Measurements from ENCODE around the gene GORASP2. TPM values are rescaled to one million over a fixed set of nuclear protein-coding genes. Genes with fewer than 3 reads are reported as not detected.

The GORASP2 gene
- polyA plus RNA-seq, 3 donors = 34.5 to 51.2 (median 46.5) TPM

DNA sequence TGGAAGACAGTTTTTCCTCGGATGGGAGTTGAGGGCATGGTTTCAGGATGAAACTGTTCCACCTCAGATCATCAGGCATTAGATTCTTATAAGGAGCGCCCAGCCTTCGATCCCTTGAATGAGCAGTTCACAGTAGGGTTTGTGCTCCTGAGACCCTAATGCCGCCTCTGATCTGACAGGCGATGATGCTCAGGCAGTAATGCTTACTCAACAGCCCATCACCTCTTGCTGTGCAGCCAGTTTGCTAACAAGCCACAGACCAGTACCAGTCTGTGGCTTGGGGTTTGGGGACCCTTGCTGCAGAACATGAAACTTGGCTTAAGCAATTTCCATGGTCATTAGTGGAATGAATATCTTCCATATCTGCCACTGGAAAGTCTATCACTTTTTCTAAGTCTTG lies 56.4 kb downstream of the GORASP2 start:
- Histone ChIP-seq H3K27ac (ENCODE audit: low read depth in 1 of 2, low read length in 2 of 2) (no peak overlapping the region), H3K79me2 (ENCODE audit: insufficient read depth, low read length) (no peaks in the 10 kb centered on the region), H2AFZ (ENCODE audit: insufficient read depth, low read depth, low read length, poor library complexity, severe bottlenecking) (no peak overlapping the region), H3K36me3 (replicated peaks in 1 of 2; ENCODE audit: control insufficient read depth in 1 of 2, insufficient read depth in 2 of 2, low read length in 2 of 2) (peaks cover 0 to 17% of the 10 kb centered on the region in 2 donors), H3K4me3 (replicated peaks in 1 of 3; ENCODE audit: low read depth in 2 of 3, low read length in 3 of 3) (no peak overlapping the region), H3K9ac (ENCODE audit: insufficient read depth, low read length, poor library complexity, severe bottlenecking) (no peak overlapping the region), H3K27me3 (ENCODE audit: control insufficient read depth in 2 of 2, insufficient read depth in 2 of 2, low read length in 2 of 2) (no peaks in the 10 kb centered on the region), H3K4me2 (replicated peaks; ENCODE audit: extremely low read depth, low read length, poor library complexity, severe bottlenecking) (no peak overlapping the region), H4K20me1 (ENCODE audit: insufficient read depth, low read length) (no peaks in the 10 kb centered on the region), H3K4me1 (ENCODE audit: control insufficient read depth in 1 of 2, insufficient read depth in 2 of 2, low read length in 2 of 2) (no peaks in the 10 kb centered on the region), H3K9me3 (replicated peaks in 1 of 2; ENCODE audit: control insufficient read depth in 1 of 2, insufficient read depth in 1 of 2, low read length in 2 of 2) (no peaks in the 10 kb centered on the region)
- Mint-ChIP-seq H3K4me3 (no peak overlapping the region), H3K27me3 (ENCODE audit: low read depth in 3 of 3) (peaks cover 5 to 11% (median 7%) of the 10 kb centered on the region in 3 donors), H3K9me3 (peaks cover 0 to 1% (median 0%) of the 10 kb centered on the region in 7 donors), H3K36me3 (peaks cover 8 to 26% of the 10 kb centered on the region in 2 donors), H3K27ac (no peak overlapping the region), H3K4me1 (no peaks in the 10 kb centered on the region)
- TF ChIP-seq, protein P1, sequence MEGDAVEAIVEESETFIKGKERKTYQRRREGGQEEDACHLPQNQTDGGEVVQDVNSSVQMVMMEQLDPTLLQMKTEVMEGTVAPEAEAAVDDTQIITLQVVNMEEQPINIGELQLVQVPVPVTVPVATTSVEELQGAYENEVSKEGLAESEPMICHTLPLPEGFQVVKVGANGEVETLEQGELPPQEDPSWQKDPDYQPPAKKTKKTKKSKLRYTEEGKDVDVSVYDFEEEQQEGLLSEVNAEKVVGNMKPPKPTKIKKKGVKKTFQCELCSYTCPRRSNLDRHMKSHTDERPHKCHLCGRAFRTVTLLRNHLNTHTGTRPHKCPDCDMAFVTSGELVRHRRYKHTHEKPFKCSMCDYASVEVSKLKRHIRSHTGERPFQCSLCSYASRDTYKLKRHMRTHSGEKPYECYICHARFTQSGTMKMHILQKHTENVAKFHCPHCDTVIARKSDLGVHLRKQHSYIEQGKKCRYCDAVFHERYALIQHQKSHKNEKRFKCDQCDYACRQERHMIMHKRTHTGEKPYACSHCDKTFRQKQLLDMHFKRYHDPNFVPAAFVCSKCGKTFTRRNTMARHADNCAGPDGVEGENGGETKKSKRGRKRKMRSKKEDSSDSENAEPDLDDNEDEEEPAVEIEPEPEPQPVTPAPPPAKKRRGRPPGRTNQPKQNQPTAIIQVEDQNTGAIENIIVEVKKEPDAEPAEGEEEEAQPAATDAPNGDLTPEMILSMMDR (IDR thresholded peaks at IDR 0.05) = no peak
- intact Hi-C loops (cut with micrococcal nuclease) = no loop called here
- DNase-seq = no peak
- 98% methylated on average over 4 of the region's 5 CpGs for WGBS (ENCODE audit: insufficient coverage)

GRCh38 chr2:170986566-170987258 lies 57.7 kb downstream of the GORASP2 start:
- TF ChIP-seq, protein P1 (IDR thresholded peaks at IDR 0.05) = no peak
- peaks cover 5 to 7% (median 5%) of the 10 kb centered on the region in 3 donors for H3K27me3 Mint-ChIP-seq (ENCODE audit: low read depth in 3 of 3)
- intact Hi-C loops (cut with micrococcal nuclease) = no loop called here
- H3K4me2 ChIP-seq (replicated peaks; ENCODE audit: extremely low read depth, low read length, poor library complexity, severe bottlenecking) = no peak overlapping the region
- H3K27me3 ChIP-seq (ENCODE audit: control insufficient read depth in 2 of 2, insufficient read depth in 2 of 2, low read length in 2 of 2) = no peaks in the 10 kb centered on the region
- peaks cover 0 to 1% (median 0%) of the 10 kb centered on the region in 7 donors for H3K9me3 Mint-ChIP-seq
- H3K4me3 Mint-ChIP-seq = no peak overlapping the region
- no peaks in the 10 kb centered on the region for H3K79me2 ChIP-seq (ENCODE audit: insufficient read depth, low read length)
- H3K27ac Mint-ChIP-seq = no peak overlapping the region
- no peaks in the 10 kb centered on the region for H3K9me3 ChIP-seq (replicated peaks in 1 of 2; ENCODE audit: control insufficient read depth in 1 of 2, insufficient read depth in 1 of 2, low read length in 2 of 2)
- H3K4me1 Mint-ChIP-seq = no peaks in the 10 kb centered on the region
- H3K4me3 ChIP-seq (replicated peaks in 1 of 3; ENCODE audit: low read depth in 2 of 3, low read length in 3 of 3) = no peak overlapping the region
- H4K20me1 ChIP-seq (ENCODE audit: insufficient read depth, low read length) = no peaks in the 10 kb centered on the region
- H3K36me3 ChIP-seq (replicated peaks in 1 of 2; ENCODE audit: control insufficient read depth in 1 of 2, insufficient read depth in 2 of 2, low read length in 2 of 2) = peaks cover 10 to 30% of the 10 kb centered on the region in 2 donors
- H3K4me1 ChIP-seq (ENCODE audit: control insufficient read depth in 1 of 2, insufficient read depth in 2 of 2, low read length in 2 of 2) = no peaks in the 10 kb centered on the region
- no peak overlapping the region for H3K27ac ChIP-seq (ENCODE audit: low read depth in 1 of 2, low read length in 2 of 2)
- H3K36me3 Mint-ChIP-seq = peaks cover 16 to 34% of the 10 kb centered on the region in 2 donors
- WGBS (ENCODE audit: insufficient coverage) = 100% methylated on average over 1 of the region's 8 CpGs
- no peak overlapping the region for H2AFZ ChIP-seq (ENCODE audit: insufficient read depth, low read depth, low read length, poor library complexity, severe bottlenecking)
- DNase-seq = no peak
- no peak overlapping the region for H3K9ac ChIP-seq (ENCODE audit: insufficient read depth, low read length, poor library complexity, severe bottlenecking)

All from CD14-positive monocyte (primary cell).